CD14-positive monocyte (primary cell): Measurements from ENCODE around the gene SETD5. TPM values are rescaled to one million over a fixed set of nuclear protein-coding genes. Genes with fewer than 3 reads are reported as not detected.
A peak's percentile ranks its signal among the peaks of the same experiment; 100 is the strongest.

ENCODE experiments used
- DNase-seq, 3 donors: peaks; one replicate each; pipeline ENCODE4 v3.0.0-alpha.2; 2011 to 2022
- H2AFZ ChIP-seq: 2 replicates; pipeline ENCODE4 v1.6.0; 2012; ENCODE audit warnings: mild to moderate bottlenecking, low read depth, low read length, inconsistent platforms; ENCODE audit not compliant: insufficient read depth, poor library complexity, severe bottlenecking
- H3K27ac ChIP-seq, 2 donors: 1 replicate in 1 of 2; 2 replicates in 1 of 2; pipeline ENCODE4 v1.5.1; 2012 to 2013; ENCODE audit warnings: low read length in 2 of 2, control low read depth in 1 of 2, inconsistent platforms in 1 of 2, low read depth in 1 of 2, mild to moderate bottlenecking in 1 of 2
- H3K27me3 ChIP-seq, 2 donors: one replicate each; pipeline versions ENCODE4 v1.6.0 to v1.6.1; 2011 to 2013; ENCODE audit warnings: low read length in 2 of 2; ENCODE audit not compliant: control insufficient read depth in 2 of 2, insufficient read depth in 2 of 2
- H3K36me3 ChIP-seq, 2 donors: replicated peaks in 1 of 2; 1 replicate in 1 of 2; 2 replicates in 1 of 2; pipeline versions ENCODE4 v1.5.1 to v1.6.1; 2012 to 2013; ENCODE audit warnings: low read length in 2 of 2, control low read depth in 1 of 2, inconsistent platforms in 1 of 2, mild to moderate bottlenecking in 1 of 2; ENCODE audit not compliant: insufficient read depth in 2 of 2, control insufficient read depth in 1 of 2
- H3K4me1 ChIP-seq, 2 donors: 1 replicate in 1 of 2; 2 replicates in 1 of 2; pipeline versions ENCODE4 v1.5.1 to v1.6.1; 2012 to 2013; ENCODE audit warnings: low read length in 2 of 2, control low read depth in 1 of 2, inconsistent platforms in 1 of 2, mild to moderate bottlenecking in 1 of 2, moderate library complexity in 1 of 2; ENCODE audit not compliant: insufficient read depth in 2 of 2, control insufficient read depth in 1 of 2
- H3K4me2 ChIP-seq: replicated peaks from 2 replicates; pipeline ENCODE3; 2012; ENCODE audit warnings: low read length, moderate library complexity, mild to moderate bottlenecking; ENCODE audit not compliant: poor library complexity, severe bottlenecking; ENCODE audit errors: extremely low read depth
- H3K4me3 ChIP-seq, 3 experiments: fragments of 200-600 bp in 1 of 3; sonication (generic) in 1 of 3; replicated peaks in 1 of 3; 1 replicate in 2 of 3; 2 replicates in 1 of 3; pipeline ENCODE4 v1.5.1; 2011 to 2013; ENCODE audit warnings: low read length in 3 of 3, mild to moderate bottlenecking in 3 of 3, control low read depth in 2 of 3, low read depth in 2 of 3, inconsistent platforms in 1 of 3, moderate library complexity in 1 of 3
- H3K79me2 ChIP-seq: 2 replicates; pipeline ENCODE4 v1.6.0; 2012; ENCODE audit warnings: mild to moderate bottlenecking, control low read depth, inconsistent platforms, low read length, moderate library complexity; ENCODE audit not compliant: insufficient read depth
- H3K9ac ChIP-seq: 2 replicates; pipeline ENCODE4 v1.6.0; 2017; ENCODE audit warnings: low read length, mild to moderate bottlenecking; ENCODE audit not compliant: insufficient read depth, poor library complexity, severe bottlenecking
- H3K9me3 ChIP-seq, 2 donors: replicated peaks in 1 of 2; 1 replicate in 1 of 2; 2 replicates in 1 of 2; pipeline versions ENCODE4 v1.5.1 to v1.6.1; 2012 to 2013; ENCODE audit warnings: low read length in 2 of 2, control low read depth in 1 of 2; ENCODE audit not compliant: control insufficient read depth in 1 of 2, insufficient read depth in 1 of 2
- H4K20me1 ChIP-seq: 2 replicates; pipeline ENCODE4 v1.6.0; 2012; ENCODE audit warnings: mild to moderate bottlenecking, low read length, control low read depth, moderate library complexity; ENCODE audit not compliant: insufficient read depth
- H3K27ac Mint-ChIP-seq, 7 donors: one replicate each; pipeline ENCODE4 v1.8.0; 2020; ENCODE audit warnings: mild to moderate bottlenecking in 7 of 7, mixed read lengths in 7 of 7, moderate library complexity in 6 of 7, inconsistent platforms in 2 of 7
- H3K27me3 Mint-ChIP-seq, 3 donors: one replicate each; pipeline ENCODE4 v1.8.0; 2021 to 2022; ENCODE audit warnings: low read depth in 3 of 3, mild to moderate bottlenecking in 3 of 3, mixed read lengths in 3 of 3, moderate library complexity in 3 of 3, inconsistent platforms in 1 of 3
- H3K36me3 Mint-ChIP-seq, 2 donors: one replicate each; pipeline ENCODE4 v1.8.0; 2020; ENCODE audit warnings: mixed read lengths in 2 of 2, inconsistent platforms in 1 of 2, mild to moderate bottlenecking in 1 of 2
- H3K4me1 Mint-ChIP-seq: one replicate; pipeline ENCODE4 v1.8.0; 2020; ENCODE audit warnings: mild to moderate bottlenecking, mixed read lengths
- H3K4me3 Mint-ChIP-seq, 2 donors: one replicate each; pipeline ENCODE4 v1.8.0; 2020; ENCODE audit warnings: mild to moderate bottlenecking in 2 of 2, mixed read lengths in 2 of 2, moderate library complexity in 1 of 2
- H3K9me3 Mint-ChIP-seq, 7 donors: one replicate each; pipeline ENCODE4 v1.8.0; 2020 to 2022; ENCODE audit warnings: mixed read lengths in 7 of 7, mild to moderate bottlenecking in 6 of 7, moderate library complexity in 6 of 7, inconsistent platforms in 2 of 7
- WGBS: methylation state at CpG from one replicate; pipeline ENCODE4 v1.1.5; 2013; ENCODE audit warnings: missing lambda C conversion rate; ENCODE audit not compliant: insufficient coverage; 5-methylcytosine and 5-hydroxymethylcytosine counted together
- intact Hi-C, 2 donors: fragments of 100-400 bp; cut with micrococcal nuclease; formaldehyde crosslinking; loops; one replicate each; pipeline versions ENCODE4 v1.15.0 to v1.15.1; 2023
- polyA plus RNA-seq, 3 donors: library from polyadenylated mRNA; depleted of rRNA in 1 of 3; unstranded in 2 of 3; stranded (reverse) in 1 of 3; fragments of 300-500 nt in 2 of 3; fragments of >200 nt in 1 of 3; fragmentation: Illumina TruSeq in 2 of 3; gene quantifications; 1 replicate in 2 of 3; 2 replicates in 1 of 3; pipeline ENCODE4 v1.2.3, GENCODE V29; 2012 to 2021
- TF ChIP-seq, protein P1 (sequence below): fragments of 200-600 bp; IDR thresholded peaks from one replicate; pipeline ENCODE4 v1.8.0; 2022; ENCODE audit warnings: antibody characterized with exemption, mild to moderate bottlenecking

The SETD5 gene
- polyA plus RNA-seq, 3 donors: 4.1 to 51.5 (median 13.7) TPM

DNA sequence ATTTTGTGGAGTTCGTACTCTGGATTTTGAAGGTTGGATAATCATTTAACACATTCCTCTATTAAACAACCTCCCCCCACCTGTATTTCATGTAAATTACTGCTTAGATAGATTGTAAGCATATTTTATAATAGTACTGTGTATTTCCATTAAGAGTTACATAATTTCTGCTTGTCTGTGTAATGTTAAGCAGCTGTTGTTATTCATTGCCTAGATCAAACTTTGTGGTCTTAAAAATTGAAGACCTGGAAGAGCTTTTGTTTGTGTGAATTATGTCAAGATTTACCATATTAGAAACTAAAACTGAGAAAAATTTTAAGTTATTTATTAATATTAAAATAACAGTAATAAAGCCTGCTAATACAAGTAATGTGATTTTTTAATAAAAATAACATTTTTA is 11.1 kb downstream of the SETD5 start:
- H3K4me3 ChIP-seq: no peak overlapping the region
- H4K20me1 ChIP-seq: peaks cover 93% of the 10 kb centered on the region
- no peaks in the 10 kb centered on the region for H3K27me3 ChIP-seq
- Mint-ChIP-seq H3K4me1 (peaks cover 44% of the 10 kb centered on the region), H3K9me3 (no peaks in the 10 kb centered on the region), H3K36me3 (peaks cover 2 to 3% of the 10 kb centered on the region in 2 donors), H3K27me3 (no peaks in the 10 kb centered on the region), H3K4me3 (no peak overlapping the region), H3K27ac (peak overlapping the region in 1 of 7 donors; percentile 77)
- WGBS: no CpG with 5 or more reads among the region's 1 CpG
- TF ChIP-seq, protein P1, sequence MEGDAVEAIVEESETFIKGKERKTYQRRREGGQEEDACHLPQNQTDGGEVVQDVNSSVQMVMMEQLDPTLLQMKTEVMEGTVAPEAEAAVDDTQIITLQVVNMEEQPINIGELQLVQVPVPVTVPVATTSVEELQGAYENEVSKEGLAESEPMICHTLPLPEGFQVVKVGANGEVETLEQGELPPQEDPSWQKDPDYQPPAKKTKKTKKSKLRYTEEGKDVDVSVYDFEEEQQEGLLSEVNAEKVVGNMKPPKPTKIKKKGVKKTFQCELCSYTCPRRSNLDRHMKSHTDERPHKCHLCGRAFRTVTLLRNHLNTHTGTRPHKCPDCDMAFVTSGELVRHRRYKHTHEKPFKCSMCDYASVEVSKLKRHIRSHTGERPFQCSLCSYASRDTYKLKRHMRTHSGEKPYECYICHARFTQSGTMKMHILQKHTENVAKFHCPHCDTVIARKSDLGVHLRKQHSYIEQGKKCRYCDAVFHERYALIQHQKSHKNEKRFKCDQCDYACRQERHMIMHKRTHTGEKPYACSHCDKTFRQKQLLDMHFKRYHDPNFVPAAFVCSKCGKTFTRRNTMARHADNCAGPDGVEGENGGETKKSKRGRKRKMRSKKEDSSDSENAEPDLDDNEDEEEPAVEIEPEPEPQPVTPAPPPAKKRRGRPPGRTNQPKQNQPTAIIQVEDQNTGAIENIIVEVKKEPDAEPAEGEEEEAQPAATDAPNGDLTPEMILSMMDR: no peak
- no peak overlapping the region for H3K9ac ChIP-seq
- no peak overlapping the region for H2AFZ ChIP-seq
- H3K27ac ChIP-seq: peak overlapping the region in 1 of 2 donors; percentile 30
- H3K9me3 ChIP-seq: no peaks in the 10 kb centered on the region
- no peak overlapping the region for H3K4me2 ChIP-seq
- H3K36me3 ChIP-seq: no peaks in the 10 kb centered on the region
- DNase-seq: no peak
- peaks cover 18 to 24% of the 10 kb centered on the region in 2 donors for H3K4me1 ChIP-seq
- H3K79me2 ChIP-seq: peaks cover 98% of the 10 kb centered on the region
- intact Hi-C loops: no loop called here

DNA sequence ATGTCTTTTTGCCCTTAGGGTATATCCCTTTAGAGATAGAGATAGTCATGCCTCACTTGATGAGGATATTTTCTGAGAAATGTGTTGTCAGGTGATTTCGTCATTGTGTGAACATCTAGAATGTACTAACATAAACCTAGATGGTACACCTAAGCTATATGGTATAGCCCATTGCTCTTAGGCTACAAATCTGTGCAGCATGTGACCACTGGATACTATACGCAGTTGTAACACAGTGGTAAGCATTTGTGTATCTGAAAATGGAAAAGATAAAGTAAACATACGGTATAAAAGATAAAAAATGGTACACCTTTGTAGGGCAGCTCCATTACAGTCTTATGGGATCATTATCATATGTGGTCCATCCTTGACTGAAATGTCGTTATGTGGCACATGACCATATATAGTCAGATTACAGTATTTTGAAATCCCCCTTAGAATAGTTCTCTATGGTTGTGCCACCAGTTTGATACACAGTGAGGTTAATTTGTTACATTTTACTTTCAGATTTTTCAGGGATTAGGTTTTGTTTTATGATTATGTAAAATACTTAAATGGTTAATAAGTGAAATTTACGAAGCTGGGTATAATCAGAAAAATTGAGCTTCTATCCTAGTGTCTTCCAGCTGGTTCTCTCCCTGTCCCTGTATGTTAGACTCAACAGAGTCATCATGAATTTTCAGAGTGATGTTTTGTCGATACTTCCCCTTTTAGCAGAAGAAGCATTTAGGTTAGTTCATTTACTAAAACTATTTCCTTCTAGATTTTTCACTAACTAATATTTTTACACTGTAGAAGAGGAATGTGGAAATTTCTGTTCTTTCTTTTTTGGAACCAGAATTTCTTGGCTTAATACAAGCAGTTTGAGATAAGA is 12.8 kb downstream of the SETD5 start:
- no peaks in the 10 kb centered on the region for H3K27me3 ChIP-seq
- peaks cover 0 to 2% (median 0%) of the 10 kb centered on the region in 3 donors for H3K27me3 Mint-ChIP-seq
- 50% methylated on average over 2 of the region's 6 CpGs for WGBS
- no peaks in the 10 kb centered on the region for H3K9me3 ChIP-seq
- H3K4me1 Mint-ChIP-seq: peaks cover 40% of the 10 kb centered on the region
- no peaks in the 10 kb centered on the region for H3K9me3 Mint-ChIP-seq
- peak overlapping the region; percentile 77 to 94 (median 86) for H3K27ac Mint-ChIP-seq
- DNase-seq: peak; percentile 35 to 68 (median 60)
- H3K4me3 ChIP-seq: no peak overlapping the region
- H3K4me1 ChIP-seq: peaks cover 18 to 24% of the 10 kb centered on the region in 2 donors
- H3K36me3 ChIP-seq: no peaks in the 10 kb centered on the region
- TF ChIP-seq, protein P1: no peak
- H3K27ac ChIP-seq: peak overlapping the region; percentile 57 to 76
- H3K9ac ChIP-seq: no peak overlapping the region
- intact Hi-C loops: no loop called here
- H3K4me3 Mint-ChIP-seq: no peak overlapping the region
- no peak overlapping the region for H2AFZ ChIP-seq
- peak overlapping the region; percentile 10 for H3K4me2 ChIP-seq
- peaks cover 93% of the 10 kb centered on the region for H4K20me1 ChIP-seq
- peaks cover 98% of the 10 kb centered on the region for H3K79me2 ChIP-seq
- H3K36me3 Mint-ChIP-seq: peaks cover 2 to 3% of the 10 kb centered on the region in 2 donors
